ENCODE results near the gene PHYKPL. TPM values are rescaled to one million over a fixed set of nuclear protein-coding genes. Genes with fewer than 3 reads are reported as not detected.

PHYKPL gene
- total RNA-seq, 1 experiment from 2014 or later: 48.8 TPM

DNA sequence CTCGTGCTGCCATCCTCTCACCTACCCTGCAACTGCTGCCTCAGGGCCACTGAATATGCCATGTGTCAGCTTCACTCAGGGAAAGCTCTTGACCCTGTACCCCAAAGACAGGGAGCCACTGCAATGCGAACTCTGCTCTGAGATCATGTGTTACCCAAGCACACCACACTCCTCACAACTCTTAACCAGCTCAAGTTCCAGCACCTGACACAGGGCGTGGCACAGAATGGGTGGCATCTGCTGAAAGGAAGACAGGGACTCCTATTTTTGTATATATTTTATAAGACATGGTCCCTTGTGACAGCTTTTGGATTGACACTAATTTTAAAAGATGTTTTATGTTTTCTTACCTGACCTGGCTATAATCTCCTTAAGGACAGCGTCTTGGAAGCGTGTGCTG is 10.7 kb downstream of the PHYKPL start:
- Histone ChIP-seq H3K18ac (ENCODE audit: insufficient read length, low read depth, low read length) (no peak overlapping the region), H4K91ac (ENCODE audit: insufficient read length, low read depth, low read length) (no peak overlapping the region), H3K4me1 (ENCODE audit: insufficient read depth, low read length) (peaks cover 2% of the 10 kb centered on the region; the same call in 1 of the 2 replicates), H3K56ac (ENCODE audit: insufficient read length, low read depth, low read length) (no peak overlapping the region), H3T11ph (ENCODE audit: low read length) (no peak overlapping the region), H3K9ac (ENCODE audit: extremely low read depth, insufficient read length, low read length) (no peak overlapping the region), H3K9me3 (ENCODE audit: control insufficient read depth, low read depth, low read length) (no peaks in the 10 kb centered on the region), H3K79me1 (ENCODE audit: insufficient read depth, low read depth, low read length, poor library complexity, severe bottlenecking) (no peaks in the 10 kb centered on the region), H3K79me2 (ENCODE audit: insufficient read depth, low read length) (no peaks in the 10 kb centered on the region), H2BK5ac (ENCODE audit: insufficient read length, low read length) (no peak overlapping the region), H4K8ac (replicated peaks; ENCODE audit: insufficient read length, low read depth, low read length) (no peak overlapping the region), H2BK120ac (ENCODE audit: low read depth, low read length, poor library complexity, severe bottlenecking) (no peak overlapping the region), H4K5ac (ENCODE audit: insufficient read length, low read depth, low read length) (no peak overlapping the region), H3K27me3 (ENCODE audit: insufficient read depth, low read length) (no peaks in the 10 kb centered on the region), H3K14ac (ENCODE audit: insufficient read depth, low read length) (no peak overlapping the region), H3K4me2 (ENCODE audit: insufficient read depth, insufficient read length, low read length) (no peak overlapping the region), H3K4ac (ENCODE audit: low read depth, low read length) (no peak overlapping the region), H3K27ac (ENCODE audit: insufficient read length, low read depth, low read length) (no peak overlapping the region), H2AFZ (ENCODE audit: low read length) (no peak overlapping the region), H3K23me2 (ENCODE audit: insufficient read length, low read depth, low read length, poor library complexity, severe bottlenecking) (no peaks in the 10 kb centered on the region), H4K20me1 (ENCODE audit: control insufficient read depth, insufficient read depth, insufficient read length) (peaks cover 3% of the 10 kb centered on the region), H2AK5ac (ENCODE audit: insufficient read length, low read length) (no peak overlapping the region), H2BK12ac (ENCODE audit: insufficient read length, low read depth, low read length) (no peak overlapping the region), H2BK20ac (ENCODE audit: low read depth, low read length, poor library complexity, severe bottlenecking) (no peak overlapping the region), H2BK15ac (ENCODE audit: low read depth, low read length) (no peak overlapping the region), H3K23ac (ENCODE audit: insufficient read length, low read depth, low read length) (no peak overlapping the region)
- no CpG with 5 or more reads among the region's 5 CpGs for WGBS (ENCODE audit: extremely low coverage, insufficient read length, low lambda C conversion rate)
- Mint-ChIP-seq H3K9me3 (no peaks in the 10 kb centered on the region), H3K4me3 (no peak overlapping the region), H3K27ac (no peak overlapping the region; a peak in 1 of 7 replicates), H3K27me3 (ENCODE audit: low read depth) (no peaks in the 10 kb centered on the region), H3K4me1 (peaks cover 17% of the 10 kb centered on the region in 2 experiments), H3K36me3 (ENCODE audit: insufficient read depth in 1 of 3, low read depth in 3 of 3) (peaks cover 24 to 75% (median 55%) of the 10 kb centered on the region in 3 experiments; a peak in 6 of 7 replicates)
- no peak for DNase-seq
- TF ChIP-seq, protein P1, sequence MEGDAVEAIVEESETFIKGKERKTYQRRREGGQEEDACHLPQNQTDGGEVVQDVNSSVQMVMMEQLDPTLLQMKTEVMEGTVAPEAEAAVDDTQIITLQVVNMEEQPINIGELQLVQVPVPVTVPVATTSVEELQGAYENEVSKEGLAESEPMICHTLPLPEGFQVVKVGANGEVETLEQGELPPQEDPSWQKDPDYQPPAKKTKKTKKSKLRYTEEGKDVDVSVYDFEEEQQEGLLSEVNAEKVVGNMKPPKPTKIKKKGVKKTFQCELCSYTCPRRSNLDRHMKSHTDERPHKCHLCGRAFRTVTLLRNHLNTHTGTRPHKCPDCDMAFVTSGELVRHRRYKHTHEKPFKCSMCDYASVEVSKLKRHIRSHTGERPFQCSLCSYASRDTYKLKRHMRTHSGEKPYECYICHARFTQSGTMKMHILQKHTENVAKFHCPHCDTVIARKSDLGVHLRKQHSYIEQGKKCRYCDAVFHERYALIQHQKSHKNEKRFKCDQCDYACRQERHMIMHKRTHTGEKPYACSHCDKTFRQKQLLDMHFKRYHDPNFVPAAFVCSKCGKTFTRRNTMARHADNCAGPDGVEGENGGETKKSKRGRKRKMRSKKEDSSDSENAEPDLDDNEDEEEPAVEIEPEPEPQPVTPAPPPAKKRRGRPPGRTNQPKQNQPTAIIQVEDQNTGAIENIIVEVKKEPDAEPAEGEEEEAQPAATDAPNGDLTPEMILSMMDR (conservative IDR thresholded peaks at IDR 0.05): no peak
